HG02623 (cell line): Measurements from ENCODE around the gene COQ2.
"Not testable (repeated sequence)": the region's sequence is repeated elsewhere in the genome, so short reads cannot be mapped to it uniquely, and the experiment has no call there.

ENCODE experiments used
- ATAC-seq: cut with Tn5 transposase; IDR thresholded peaks from one replicate; pipeline ENCODE4 v1.9.1; 2021; ENCODE audit warnings: moderate library complexity; ENCODE audit not compliant: unreplicated experiment

Gene COQ2

GRCh38 chr4:83284193-83285054 lies at the start of gene COQ2:
Gene COQ2, minus strand, starts transcription at chr4:83284798. Its CDS starts 34 bp downstream, at chr4:83284764.
- peak; percentile 92 for ATAC-seq

- ATAC-seq, result no peak
Observed at GRCh38 chr4:83331956-83332355, 47.4 kb upstream of the COQ2 start.

GRCh38 chr4:83329521-83330110 lies 45.0 kb upstream of the COQ2 start:
- ATAC-seq, result no peak

GRCh38 chr4:83328521-83329187 lies 44.1 kb upstream of the COQ2 start:
- ATAC-seq, result no peak

- no peak for ATAC-seq
Observed at GRCh38 chr4:83326546-83326945, 41.9 kb upstream of the COQ2 start.

- ATAC-seq, result not testable (repeated sequence)
Observed at GRCh38 chr4:83325306-83325705, 40.7 kb upstream of the COQ2 start.

GRCh38 chr4:83323136-83323535 lies 38.5 kb upstream of the COQ2 start:
- ATAC-seq, result no peak

- no peak for ATAC-seq
Observed at GRCh38 chr4:83320548-83320947, 36.0 kb upstream of the COQ2 start.

GRCh38 chr4:83318666-83319065 lies 34.1 kb upstream of the COQ2 start:
- no peak for ATAC-seq

GRCh38 chr4:83317671-83318070 lies 33.1 kb upstream of the COQ2 start:
- ATAC-seq, result no peak

- ATAC-seq, result no peak
Observed at GRCh38 chr4:83316459-83317165, 32.0 kb upstream of the COQ2 start.

GRCh38 chr4:83315341-83315870 lies 30.8 kb upstream of the COQ2 start:
- no peak for ATAC-seq

GRCh38 chr4:83308672-83309071 lies 24.1 kb upstream of the COQ2 start:
- no peak for ATAC-seq

GRCh38 chr4:83307920-83308319 lies 23.3 kb upstream of the COQ2 start:
- ATAC-seq, result no peak

- no peak for ATAC-seq
Observed at GRCh38 chr4:83305187-83305586, 20.6 kb upstream of the COQ2 start.

GRCh38 chr4:83297548-83298260 lies 13.1 kb upstream of the COQ2 start:
- ATAC-seq, result no peak

- ATAC-seq, result no peak
Observed at GRCh38 chr4:83293305-83294046, 8.9 kb upstream of the COQ2 start.

- not testable (repeated sequence) for ATAC-seq
Observed at GRCh38 chr4:83290059-83290774, 5.6 kb upstream of the COQ2 start.

- ATAC-seq, result not testable (repeated sequence)
Observed at GRCh38 chr4:83288381-83288780, 3.8 kb upstream of the COQ2 start.
